HepG2 (cell line): ENCODE measurements around the gene ACAN. TPM values are rescaled to one million over a fixed set of nuclear protein-coding genes. Genes with fewer than 3 reads are reported as not detected.

Source experiments
- ATAC-seq: fragments of 200-7000 bp; cut with Tn5 transposase; 3 replicates; pipeline ENCODE4 v1.9.1; 2020; ENCODE audit warnings: mild to moderate bottlenecking, moderate library complexity
- BruUV-seq: library from RNA; stranded (reverse); fragments of 400-500 nt; replicated peaks from 2 replicates; lab custom pipeline; 2021; lab: Mats Ljungman, UMichigan
- CTCF ChIA-PET: fragments of 300-600 bp; formaldehyde crosslinking; extraction: SDS; loops from one replicate; lab custom pipeline; 2021; ENCODE audit warnings: low total read pairs, inconsistent platforms, low intra/inter-chr PET ratio; lab: Yijun Ruan, JAX
- POLR2A ChIA-PET: fragments of 350-600 bp; sonication (Branson Sonifier 250); formaldehyde crosslinking; loops from one replicate; lab custom pipeline; 2020; ENCODE audit warnings: antibody characterized with exemption, inconsistent platforms; lab: Yijun Ruan, JAX
- DNase-seq: peaks from one replicate; pipeline ENCODE4 v3.0.0-alpha.2; 2015; ENCODE audit warnings: low spot score
- FAIRE-seq: peaks from 3 replicates; lab custom pipeline; 2011; peaks lifted over from hg19 to GRCh38; lab: Jason Lieb, UNC
- H2AFZ ChIP-seq: one replicate; pipeline ENCODE4 v1.6.1; 2011; ENCODE audit warnings: low read length, inconsistent platforms
- H3K27ac ChIP-seq: fragments of 300-600 bp; 3 replicates; pipeline ENCODE4 v1.8.0; 2011; ENCODE audit warnings: mixed run types, mild to moderate bottlenecking, mixed read lengths, low read length, inconsistent platforms; ENCODE audit not compliant: insufficient read depth; ENCODE audit errors: extremely low read length
- H3K27me3 ChIP-seq, 2 experiments: fragments of 200-600 bp in 1 of 2; 2 replicates in 1 of 2; 3 replicates in 1 of 2; pipeline versions ENCODE4 v1.6.0 to v1.8.0; 2011; ENCODE audit warnings: low read length in 2 of 2, mild to moderate bottlenecking in 2 of 2, moderate library complexity in 2 of 2, inconsistent platforms in 1 of 2; ENCODE audit not compliant: insufficient read depth in 2 of 2, control insufficient read depth in 1 of 2
- H3K36me3 ChIP-seq, 2 experiments: fragments of 200-600 bp in 1 of 2; replicated peaks in 1 of 2; 2 replicates in 1 of 2; 3 replicates in 1 of 2; pipeline versions ENCODE4 v1.5.1 to v1.8.0; 2011; ENCODE audit warnings: low read length in 2 of 2, inconsistent platforms in 1 of 2; ENCODE audit not compliant: insufficient read depth in 2 of 2, control insufficient read depth in 1 of 2
- H3K4me1 ChIP-seq: 2 replicates; pipeline ENCODE4 v1.5.1; 2012; ENCODE audit warnings: low read length, inconsistent platforms; ENCODE audit not compliant: insufficient read depth
- H3K4me2 ChIP-seq: 2 replicates; pipeline ENCODE4 v1.6.0; 2011; ENCODE audit warnings: low read depth, low read length, inconsistent platforms
- H3K4me3 ChIP-seq, 3 experiments: fragments of 200-600 bp in 1 of 3; sonication (generic), shearing (Covaris generic) in 1 of 3; replicated peaks in 1 of 3; 2 replicates each; pipeline ENCODE4 v1.5.1; 2011 to 2016; ENCODE audit warnings: low read length in 3 of 3, inconsistent platforms in 2 of 3, low read depth in 2 of 3, mild to moderate bottlenecking in 2 of 3, control low read depth in 1 of 3, mixed read lengths in 1 of 3; ENCODE audit not compliant: insufficient read depth in 1 of 3
- H3K79me2 ChIP-seq: one replicate; pipeline ENCODE4 v1.6.1; 2011; ENCODE audit warnings: low read length, inconsistent platforms; ENCODE audit not compliant: insufficient read depth
- H3K9ac ChIP-seq: 2 replicates; pipeline ENCODE4 v1.6.0; 2011; ENCODE audit warnings: mild to moderate bottlenecking, low read depth, low read length, inconsistent platforms; ENCODE audit not compliant: insufficient read depth
- H3K9me3 ChIP-seq: 2 replicates; pipeline ENCODE4 v1.5.1; 2012; ENCODE audit warnings: mild to moderate bottlenecking, low read length
- H4K20me1 ChIP-seq: 2 replicates; pipeline ENCODE4 v1.6.0; 2011; ENCODE audit warnings: inconsistent platforms, mild to moderate bottlenecking, low read length, moderate library complexity; ENCODE audit not compliant: insufficient read depth
- ATF7 ChIP-seq, 2 experiments: fragments of 450-650 bp in 1 of 2; sonication (generic) in 1 of 2; formaldehyde crosslinking in 1 of 2; IDR thresholded peaks; 2 replicates each; pipeline versions ENCODE4 v1.4.0 to v1.6.1; 2016 to 2020; ENCODE audit warnings: antibody characterized with exemption in 1 of 2, mild to moderate bottlenecking in 1 of 2, missing genetic modification reagents in 1 of 2
- CC2D1A ChIP-seq: sonication (generic); formaldehyde crosslinking; IDR thresholded peaks from 2 replicates; pipeline ENCODE4 v1.8.1; 2023; ENCODE audit warnings: mild to moderate bottlenecking, missing genetic modification reagents
- EZH2 ChIP-seq: conservative IDR thresholded peaks from 2 replicates; pipeline ENCODE4 v1.6.1; 2012; ENCODE audit warnings: mild to moderate bottlenecking, low read depth, low read length, moderate library complexity
- NFE2 ChIP-seq: sonication (generic); formaldehyde crosslinking; IDR thresholded peaks from 2 replicates; pipeline ENCODE4 v1.4.0; 2020; ENCODE audit warnings: missing genetic modification reagents
- POLR2G ChIP-seq: fragments of 200-400 bp; formaldehyde crosslinking; IDR thresholded peaks from 2 replicates; pipeline ENCODE4 v1.6.1; 2018; ENCODE audit warnings: mild to moderate bottlenecking, low read depth, low read length, moderate library complexity
- TBL1XR1 ChIP-seq: fragments of 150-350 bp; IDR thresholded peaks from 2 replicates; pipeline ENCODE4 v1.6.1; 2014; ENCODE audit warnings: borderline replicate concordance, low read length; ENCODE audit not compliant: partially characterized antibody
- ZMYM3 ChIP-seq: sonication (generic); formaldehyde crosslinking; IDR thresholded peaks from 2 replicates; pipeline ENCODE4 v1.5.1; 2020; ENCODE audit warnings: mild to moderate bottlenecking, missing genetic modification reagents
- ZNF205 ChIP-seq: IDR thresholded peaks from 2 replicates; pipeline ENCODE4 v1.6.1; 2018; ENCODE audit warnings: missing biosample characterization, missing genetic modification reagents
- ZNF570 ChIP-seq: sonication (generic); formaldehyde crosslinking; IDR thresholded peaks from 2 replicates; pipeline ENCODE4 v1.4.0; 2020; ENCODE audit warnings: mild to moderate bottlenecking, missing genetic modification reagents, borderline replicate concordance
- WGBS: methylation state at CpG from one replicate; pipeline ENCODE4 v1.1.6; 2017; ENCODE audit warnings: low lambda C conversion rate; 5-methylcytosine and 5-hydroxymethylcytosine counted together
- in situ Hi-C: cut with HindIII; loops from 2 replicates; pipeline ENCODE4 v1.10.0; 2017; ENCODE audit warnings: low pct_unique_long_range_greater_than_20kb; ENCODE audit not compliant: extremely low pct_ligation_motif_present
- intact Hi-C: fragments of 100-400 bp; cut with micrococcal nuclease; formaldehyde crosslinking; loops from one replicate; pipeline ENCODE4 v1.10.0; 2022; ENCODE audit not compliant: unreplicated experiment
- polyA plus RNA-seq, 8 experiments: library from polyadenylated mRNA; depleted of rRNA in 3 of 8; stranded (reverse) in 7 of 8; unstranded in 1 of 8; fragments of >200 nt; fragmentation: Illumina TruSeq in 4 of 8; extraction: Trizol in 4 of 8; gene quantifications; 2 replicates each; pipeline versions ENCODE4 v1.2.1 to v1.2.3, GENCODE V29; 2011 to 2016; ENCODE audit warnings: low read depth in 4 of 8, missing spikeins in 1 of 8, mixed read lengths in 1 of 8; ENCODE audit not compliant: insufficient read depth in 1 of 8
- total RNA-seq, 5 experiments: library from RNA; depleted of rRNA; stranded (reverse); fragments of >200 nt; fragmentation: Illumina TruSeq; extraction: Trizol; gene quantifications; 2 replicates each; pipeline ENCODE4 v1.2.3, GENCODE V29; 2016; ENCODE audit warnings: low read depth in 1 of 5
- TF ChIP-seq, protein P1 (sequence below): sonication (generic); formaldehyde crosslinking; IDR thresholded peaks from 2 replicates; pipeline ENCODE4 v1.4.0; 2020; ENCODE audit warnings: missing genetic modification reagents, borderline replicate concordance

Gene ACAN
- total and polyA plus RNA-seq, 2 of the 13 experiments (the other 11 are each of a cell fraction or from before 2014, with no cell fraction given) = not detected

DNA sequence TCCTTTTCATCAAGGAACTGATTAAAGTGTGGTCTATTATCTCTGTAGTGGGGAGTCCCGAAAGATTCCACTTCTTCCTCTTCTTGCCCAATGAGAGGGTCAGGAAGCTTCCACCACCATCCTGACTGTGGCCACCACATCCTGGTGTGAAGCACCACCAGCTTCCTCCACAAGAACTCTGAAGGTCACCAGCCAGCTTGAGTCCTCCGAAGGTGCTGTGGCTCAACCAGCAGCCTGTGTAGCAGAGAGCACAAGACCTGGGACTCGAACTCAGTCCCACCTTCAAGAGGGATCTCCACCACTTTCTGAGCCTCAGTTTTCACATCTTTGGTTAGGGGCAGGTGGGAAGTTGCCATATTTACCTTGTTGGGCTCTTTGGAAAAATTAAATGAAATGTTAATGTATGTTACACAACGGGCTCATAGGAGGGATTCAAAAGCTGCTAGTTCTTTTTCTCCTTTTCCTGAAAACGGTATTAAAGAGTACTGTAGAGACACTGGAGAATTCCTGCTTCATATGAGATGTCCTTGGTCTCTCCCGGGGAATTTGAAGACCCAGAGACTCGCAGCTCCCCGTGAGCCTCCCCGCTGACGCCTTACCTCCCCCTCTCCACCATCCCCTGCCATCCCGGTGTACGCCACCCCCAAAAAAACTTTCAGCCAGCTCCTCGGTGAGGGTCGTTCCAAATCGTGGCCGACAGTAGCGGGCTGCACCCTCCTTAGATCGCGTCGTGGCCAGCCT, 816 bp upstream of the ACAN start:
- FAIRE-seq = no peak
- in situ Hi-C loops = no loop called here

DNA sequence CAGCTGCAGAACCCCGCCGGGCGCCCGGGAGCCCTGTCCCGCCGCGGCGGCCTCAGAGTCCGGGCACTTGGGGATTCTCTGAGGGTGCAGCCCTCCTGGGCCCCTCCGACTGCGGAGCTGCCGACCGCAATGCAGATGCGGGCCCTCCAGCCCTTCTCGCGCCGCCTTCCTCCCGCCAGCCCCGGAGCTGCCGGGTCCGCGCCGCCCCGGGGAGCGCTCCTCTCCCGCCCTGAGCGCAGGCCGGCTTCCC, 320 bp upstream of the ACAN start:
- DNase-seq (no peak), ATAC-seq (no peak), FAIRE-seq (no peak)
- Histone ChIP-seq H2AFZ (no peak overlapping the region), H3K27ac (no peak overlapping the region), H3K9ac (no peak overlapping the region), H3K4me2 (no peak overlapping the region), H3K36me3 (no peaks in the 10 kb centered on the region), H4K20me1 (no peaks in the 10 kb centered on the region), H3K4me3 (no peak overlapping the region), H3K9me3 (no peaks in the 10 kb centered on the region), H3K4me1 (no peaks in the 10 kb centered on the region), H3K79me2 (no peaks in the 10 kb centered on the region), H3K27me3 (peaks cover 4 to 56% of the 10 kb centered on the region in 2 experiments; a peak in 3 of 5 replicates)
- no CpG with 5 or more reads among the region's 28 CpGs for WGBS
- no peak for TF ChIP-seq ZNF205 (CRISPR knock-in tag)
- TF ChIP-seq, protein P1, sequence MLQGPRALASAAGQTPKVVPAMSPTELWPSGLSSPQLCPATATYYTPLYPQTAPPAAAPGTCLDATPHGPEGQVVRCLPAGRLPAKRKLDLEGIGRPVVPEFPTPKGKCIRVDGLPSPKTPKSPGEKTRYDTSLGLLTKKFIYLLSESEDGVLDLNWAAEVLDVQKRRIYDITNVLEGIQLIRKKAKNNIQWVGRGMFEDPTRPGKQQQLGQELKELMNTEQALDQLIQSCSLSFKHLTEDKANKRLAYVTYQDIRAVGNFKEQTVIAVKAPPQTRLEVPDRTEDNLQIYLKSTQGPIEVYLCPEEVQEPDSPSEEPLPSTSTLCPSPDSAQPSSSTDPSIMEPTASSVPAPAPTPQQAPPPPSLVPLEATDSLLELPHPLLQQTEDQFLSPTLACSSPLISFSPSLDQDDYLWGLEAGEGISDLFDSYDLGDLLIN (CRISPR knock-in tag) = no peak
- TF ChIP-seq POLR2G = no peak
- no peak for TF ChIP-seq CC2D1A (CRISPR knock-in tag)
- no peak for TF ChIP-seq TBL1XR1
- no peak for TF ChIP-seq ZNF570
- TF ChIP-seq ZMYM3 (CRISPR knock-in tag) = no peak
- in situ Hi-C loops = no loop called here
- intact Hi-C loops = no loop called here
- no TSS peak for BruUV-seq
- CTCF ChIA-PET = no interaction called here
- POLR2A ChIA-PET = no interaction called here

More for the DNA sequence above, 816 bp upstream of the ACAN start:
- H3K27ac ChIP-seq = no peak overlapping the region
- 24% methylated on average over 12 of the region's 20 CpGs for WGBS
- intact Hi-C loops = no loop called here
- H3K4me3 ChIP-seq = no peak overlapping the region
- ChIA-PET POLR2A (no interaction called here), CTCF (no interaction called here)
- TF ChIP-seq EZH2 (0 out of 2 replicates have a peak, but pooled peaks have one; percentile 53), ATF7 (IDR thresholded peaks at IDR 0.05) (no peak), ATF7 (CRISPR knock-in tag; IDR thresholded peaks at IDR 0.05) (no peak), NFE2 (CRISPR knock-in tag) (no peak)
- H3K79me2 ChIP-seq = no peaks in the 10 kb centered on the region
- no peak overlapping the region for H3K4me2 ChIP-seq
- no peak overlapping the region for H2AFZ ChIP-seq
- H3K4me1 ChIP-seq = no peaks in the 10 kb centered on the region
- H3K27me3 ChIP-seq = peaks cover 4 to 55% of the 10 kb centered on the region in 2 experiments; a peak in 3 of 5 replicates
- ATAC-seq = no peak
- no peak overlapping the region for H3K9ac ChIP-seq
- H3K9me3 ChIP-seq = no peaks in the 10 kb centered on the region
- no TSS peak for BruUV-seq
- DNase-seq = no peak
- H3K36me3 ChIP-seq = no peaks in the 10 kb centered on the region
- H4K20me1 ChIP-seq = no peaks in the 10 kb centered on the region
